Measurements from ENCODE around the gene DHRS9.

DHRS9 gene

GRCh38 chr2:169065864-169066517 is 3.4 kb upstream of the DHRS9 start:
- DNase-seq, result no peak

DNA sequence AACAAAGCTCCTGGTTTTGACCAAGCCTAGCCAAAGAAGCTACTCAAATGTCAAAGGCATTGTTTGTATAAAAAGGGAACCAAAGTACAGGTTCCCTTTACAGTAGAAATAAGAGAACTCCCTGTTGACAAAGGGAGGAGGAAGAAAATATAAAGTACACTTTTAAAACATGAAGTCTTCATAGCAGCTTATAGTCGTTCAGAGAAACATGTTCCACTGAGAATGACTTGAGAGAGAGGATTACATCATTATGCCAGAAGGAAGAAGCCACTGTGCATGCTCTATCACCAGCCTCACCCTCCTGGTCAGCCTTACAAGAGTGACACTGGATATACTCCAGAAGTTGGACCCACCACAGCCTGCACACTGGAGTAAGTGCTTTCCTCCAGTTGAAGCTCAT is 2.5 kb upstream of the DHRS9 start:
- peak; percentile 41 for DNase-seq

DNA sequence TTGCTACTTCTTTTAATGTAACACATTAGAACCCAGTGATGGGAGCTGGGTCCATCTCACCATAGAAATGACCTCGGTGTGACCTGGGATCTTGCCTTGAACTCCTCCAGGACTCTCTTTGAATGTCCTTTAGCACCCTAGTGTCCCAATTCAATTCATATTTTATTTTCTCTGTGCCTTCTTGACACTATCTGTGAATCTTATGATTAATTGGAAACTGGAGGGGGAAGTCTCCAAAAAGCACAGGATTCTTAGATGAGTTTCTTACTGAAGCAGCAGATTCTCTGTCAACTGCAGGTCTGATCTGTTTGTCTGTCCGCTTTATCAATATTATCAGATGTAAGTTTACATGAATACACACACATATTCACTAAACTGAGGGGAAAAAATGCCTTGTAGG is 470 bp downstream of the DHRS9 start:
- no peak for DNase-seq

GRCh38 chr2:169071455-169071854 is 2.1 kb downstream of the DHRS9 start:
- DNase-seq, result no peak

DNA sequence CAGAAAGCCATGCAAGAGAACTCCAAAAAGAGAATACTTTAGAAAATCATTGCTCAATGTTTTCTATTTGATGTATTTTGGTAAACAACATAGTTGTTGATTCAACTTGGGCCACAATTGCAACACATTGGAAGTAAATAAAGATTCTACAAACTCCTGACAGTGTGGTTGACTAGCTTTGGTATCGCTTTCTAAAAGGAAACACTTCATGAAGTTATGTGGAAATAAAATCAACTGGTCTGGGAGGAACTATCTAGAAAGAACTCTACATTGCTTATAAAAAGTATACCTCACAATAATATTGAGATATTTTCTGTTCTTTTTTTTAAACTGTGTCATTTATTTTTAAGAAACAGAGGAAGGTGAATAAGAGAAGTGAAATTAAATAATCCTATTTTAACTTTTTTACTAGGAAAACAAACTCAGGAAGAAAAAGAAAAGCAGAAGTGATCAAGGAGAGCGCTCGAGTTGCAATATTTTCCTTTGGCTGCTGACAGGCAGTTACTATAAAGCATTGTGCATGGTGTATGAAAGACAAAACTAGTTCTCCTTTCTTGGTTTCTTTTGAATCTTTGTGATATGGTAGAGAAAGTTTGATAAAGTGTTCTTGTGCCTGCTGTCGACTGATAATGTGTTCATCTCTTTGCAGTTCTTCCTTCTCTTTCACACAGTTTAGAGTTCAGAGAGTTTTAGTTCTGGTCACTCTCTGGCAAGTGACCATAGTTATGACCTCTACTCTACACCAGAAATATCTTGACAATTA is 3.0 kb downstream of the DHRS9 start:
- DNase-seq, result peak; percentile 93

- no peak for DNase-seq
Observed at GRCh38 chr2:169073211-169073962, 4.0 kb downstream of the DHRS9 start.

DNA sequence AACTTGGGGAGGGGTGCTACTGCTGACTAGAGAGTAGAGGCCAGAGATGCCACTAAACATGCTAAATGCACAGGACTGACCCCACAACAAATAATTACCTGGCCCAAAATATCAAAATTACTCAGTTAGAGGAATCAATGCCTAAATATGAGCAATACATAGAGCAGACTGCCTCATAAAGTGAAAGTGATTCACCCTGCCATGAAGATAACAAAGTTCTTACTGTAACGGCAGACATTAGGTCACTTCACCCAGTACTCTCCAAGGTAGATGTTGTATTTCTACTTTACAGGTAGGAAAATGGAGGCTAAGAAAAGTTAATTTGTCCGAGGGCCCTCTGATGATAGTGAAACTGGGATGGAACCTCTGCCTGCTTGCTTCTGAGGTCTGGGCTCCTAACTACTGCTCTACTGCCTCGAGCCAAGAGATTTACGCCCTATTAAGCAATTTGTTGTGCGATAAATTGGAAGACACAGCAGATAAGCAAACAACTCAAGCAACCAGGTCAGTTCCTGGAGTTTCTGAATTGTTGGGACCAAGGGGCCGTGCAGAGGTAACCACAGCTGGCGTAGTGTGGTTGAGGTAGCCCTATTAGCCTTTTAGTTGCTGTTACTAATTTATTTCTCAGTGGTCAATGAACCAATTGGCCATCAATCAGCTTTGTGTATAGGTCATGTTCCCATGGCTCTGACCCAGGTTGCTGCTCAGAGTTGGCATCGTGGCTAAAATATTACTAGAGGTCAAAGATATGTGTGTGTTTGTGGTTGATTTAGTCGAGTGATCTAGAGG is 4.8 kb downstream of the DHRS9 start:
- no peak for DNase-seq

GRCh38 chr2:169077674-169078240 is 8.4 kb downstream of the DHRS9 start:
- DNase-seq, result no peak

GRCh38 chr2:169080250-169081069 is 11.1 kb downstream of the DHRS9 start:
- DNase-seq, result peak; percentile 87

- DNase-seq, result no peak
Observed at GRCh38 chr2:169081551-169081950, 12.2 kb downstream of the DHRS9 start.

GRCh38 chr2:169082995-169083394 is 13.6 kb downstream of the DHRS9 start:
- no peak for DNase-seq

DNA sequence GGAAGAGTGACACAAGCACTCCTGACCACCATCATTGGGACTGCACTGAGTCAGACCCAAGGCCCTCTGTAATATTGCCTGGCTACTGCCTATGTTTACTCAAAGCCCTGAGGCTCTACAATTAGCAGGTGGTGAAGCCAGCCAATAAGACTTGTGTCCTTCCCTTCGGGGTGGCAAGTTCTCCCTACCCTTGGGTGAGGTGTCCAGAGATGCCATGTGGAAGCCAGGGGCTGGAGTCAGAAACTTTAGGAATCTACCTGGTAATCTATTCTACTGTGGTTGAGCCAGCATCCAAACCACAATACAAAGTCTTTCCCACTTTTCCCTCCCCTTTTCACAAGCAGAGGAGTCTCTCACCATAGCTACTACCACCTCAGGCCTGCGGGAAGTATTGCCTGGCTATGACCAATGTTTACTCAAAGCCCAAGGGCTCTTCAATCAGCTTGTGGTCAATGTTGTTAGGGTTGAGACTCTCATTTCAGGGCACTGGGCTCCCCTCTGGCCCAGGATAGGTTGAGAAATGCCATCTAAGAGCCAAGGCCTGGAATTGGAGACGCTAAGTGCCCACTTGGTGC is 17.6 kb downstream of the DHRS9 start:
- DNase-seq, result no peak

GRCh38 chr2:169087757-169088379 is 18.5 kb downstream of the DHRS9 start:
- no peak for DNase-seq

GRCh38 chr2:169089182-169089581 is 19.8 kb downstream of the DHRS9 start:
- no peak for DNase-seq

DNA sequence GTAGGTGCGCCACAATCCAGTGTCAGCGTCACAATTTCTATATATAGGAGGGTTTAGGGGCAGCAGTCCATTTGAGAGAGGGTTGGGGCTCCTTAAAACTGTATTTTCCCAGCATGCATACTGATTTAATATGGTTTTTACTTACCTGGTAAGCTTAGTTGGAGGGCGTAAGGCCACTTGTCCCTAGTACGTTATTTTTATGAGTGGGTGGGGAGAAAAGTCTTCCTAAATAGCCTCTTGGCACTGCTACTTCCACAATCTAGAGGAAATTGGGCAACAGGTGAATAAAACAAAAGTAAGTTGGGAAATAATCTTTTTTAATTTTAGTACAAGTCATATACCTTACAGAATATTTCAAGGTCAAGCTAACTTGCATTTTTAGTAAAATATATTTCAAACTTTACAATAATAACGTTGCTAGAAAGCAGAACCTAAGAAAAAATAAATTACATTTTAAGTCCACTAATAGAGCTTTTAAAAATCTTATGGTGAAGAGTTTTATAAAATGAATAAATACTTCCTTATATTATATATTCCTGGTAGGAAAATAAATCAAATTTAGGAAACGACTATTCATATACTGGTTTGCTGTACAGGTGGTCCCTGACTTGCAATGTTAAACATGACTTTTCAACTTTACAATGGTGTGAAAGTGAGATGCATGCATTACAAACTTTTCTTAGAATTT is 20.9 kb downstream of the DHRS9 start:
- no peak for DNase-seq

GRCh38 chr2:169091256-169091655 is 21.9 kb downstream of the DHRS9 start:
- no peak for DNase-seq

GRCh38 chr2:169091761-169092519 is 22.6 kb downstream of the DHRS9 start:
- no peak for DNase-seq

DNA sequence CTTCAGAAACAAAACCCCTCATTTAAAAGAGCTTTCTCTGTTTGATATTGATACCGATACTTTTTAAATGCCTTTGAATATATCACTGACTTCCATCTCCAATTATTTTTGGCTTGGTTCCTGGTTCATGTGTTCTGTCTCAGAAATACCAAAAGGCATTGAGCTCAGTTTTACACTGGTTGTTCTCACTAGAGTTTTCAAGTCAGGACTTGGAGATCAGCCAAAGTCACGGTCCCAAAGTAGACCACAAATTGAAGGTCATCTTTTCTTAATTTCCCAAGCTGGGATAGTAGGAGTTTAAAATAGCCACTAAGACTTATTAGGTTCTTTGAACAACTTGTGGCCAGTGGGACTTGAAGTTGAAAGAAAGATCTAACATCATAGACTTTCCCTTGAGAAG is 24.2 kb downstream of the DHRS9 start:
- DNase-seq, result no peak

DNA sequence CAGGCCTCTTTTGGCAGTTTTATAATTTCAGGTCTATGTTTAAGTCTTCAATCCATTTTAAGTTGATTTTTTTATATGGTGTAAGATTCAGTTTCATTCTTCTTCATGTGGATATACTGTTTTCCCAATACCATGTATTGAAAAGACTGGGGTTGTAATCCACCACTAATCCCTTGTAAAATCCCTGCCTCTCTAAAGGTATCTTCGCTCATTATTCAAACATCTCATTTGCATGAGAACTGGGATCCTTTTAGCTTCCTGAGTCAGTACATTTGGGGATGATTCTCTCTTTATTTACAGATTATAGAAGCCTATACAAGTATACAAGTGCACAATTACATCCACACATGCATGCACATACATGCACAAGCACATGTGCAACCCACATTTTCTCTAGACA is 25.3 kb downstream of the DHRS9 start:
- no peak for DNase-seq

Measured in hematopoietic multipotent progenitor cell treated with erythropoietin and hydrocortisone succinate and interleukin-3 and kit ligand, for 4 days (in vitro differentiated cells).